G401 (cell line): ENCODE measurements around the gene RPL12. TPM values are rescaled to one million over a fixed set of nuclear protein-coding genes. Genes with fewer than 3 reads are reported as not detected.
A peak's percentile ranks its signal among the peaks of the same experiment; 100 is the strongest.

ENCODE experiments used
- DNase-seq: peaks from one replicate; pipeline ENCODE4 v3.0.0-alpha.2; 2015; ENCODE audit warnings: low spot score
- in situ Hi-C: cut with HindIII; loops from 2 replicates; pipeline ENCODE4 v1.10.0; 2016; ENCODE audit warnings: low sequenced_read_pairs, mixed read lengths
- total RNA-seq: library from RNA; depleted of rRNA; stranded (reverse); fragments of >200 nt; shearing (Covaris generic); gene quantifications from 2 replicates; pipeline ENCODE4 v1.2.3, GENCODE V29; 2014; rRNA removed

RPL12 gene
- 1,861 and 2,468 TPM in 2 replicates for total RNA-seq

DNA sequence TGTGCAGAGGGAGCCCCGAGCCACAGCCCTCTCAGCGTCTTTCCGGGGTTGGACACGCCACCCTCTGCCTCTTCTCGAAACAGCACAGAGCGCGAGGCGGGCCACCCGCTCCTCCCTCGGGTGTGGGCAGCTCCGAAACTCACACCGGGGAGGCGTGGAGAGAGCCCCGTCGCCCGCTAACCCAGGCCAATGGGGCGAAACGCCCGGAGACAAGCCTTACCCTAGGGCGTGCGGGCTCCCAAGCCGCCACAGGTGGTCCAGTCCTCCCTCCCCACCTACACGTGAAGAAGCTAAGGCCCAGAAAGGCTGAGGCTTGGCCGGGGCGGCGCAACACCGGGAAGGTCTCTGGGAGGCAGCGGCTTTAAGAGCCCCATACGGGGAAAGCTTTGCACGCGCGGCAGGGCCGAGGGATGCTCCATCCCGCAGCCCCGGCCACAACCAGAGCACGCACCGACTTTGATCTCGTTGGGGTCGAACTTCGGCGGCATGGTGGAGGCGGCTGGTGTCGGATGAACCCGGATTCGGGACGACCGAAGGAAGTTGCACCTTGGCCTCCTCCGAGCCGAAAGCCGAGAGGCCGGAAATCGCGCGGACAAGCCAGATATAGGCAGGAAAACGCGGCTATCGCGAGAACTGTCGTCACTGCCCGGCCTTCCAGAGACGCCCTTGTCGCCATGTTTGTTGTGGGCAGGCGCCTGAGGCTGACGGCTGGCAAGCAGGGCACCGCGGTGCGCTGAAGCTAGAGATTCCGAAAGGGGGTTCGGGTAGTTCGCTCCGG, at the start of gene RPL12, which contains the start of gene LRSAM1:
RPL12 (minus strand) TSS at position 577 of the 778 bp plus-strand sequence; CDS start at position 488, 89 bp downstream.
LRSAM1 (plus strand) TSS at position 681 of the 778 bp plus-strand sequence. CDS start 3,018 bp downstream, outside the sequence.
- DNase-seq = peak; percentile 97
- in situ Hi-C loops = no loop called here

DNA sequence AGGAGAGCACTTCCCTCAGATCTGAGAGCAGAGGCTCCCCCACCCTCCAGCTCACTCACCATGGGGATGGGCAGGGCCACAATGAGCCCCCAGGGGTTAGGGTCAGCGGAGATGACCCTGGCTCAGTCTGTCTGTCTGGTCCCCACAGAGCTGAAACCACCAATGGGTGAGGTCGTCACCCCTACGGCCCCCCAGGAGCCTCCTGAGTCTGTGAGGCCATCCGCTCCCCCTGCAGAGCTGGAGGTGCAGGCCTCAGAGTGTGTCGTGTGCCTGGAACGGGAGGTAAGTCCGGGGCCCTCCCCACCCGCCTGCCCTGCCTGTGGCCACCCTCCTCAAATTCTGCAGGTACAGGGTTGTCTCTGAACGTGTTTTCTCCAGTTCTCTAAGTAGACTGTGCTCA, 49.7 kb upstream of the RPL12 start:
- in situ Hi-C loops = no loop called here
- no peak for DNase-seq

DNA sequence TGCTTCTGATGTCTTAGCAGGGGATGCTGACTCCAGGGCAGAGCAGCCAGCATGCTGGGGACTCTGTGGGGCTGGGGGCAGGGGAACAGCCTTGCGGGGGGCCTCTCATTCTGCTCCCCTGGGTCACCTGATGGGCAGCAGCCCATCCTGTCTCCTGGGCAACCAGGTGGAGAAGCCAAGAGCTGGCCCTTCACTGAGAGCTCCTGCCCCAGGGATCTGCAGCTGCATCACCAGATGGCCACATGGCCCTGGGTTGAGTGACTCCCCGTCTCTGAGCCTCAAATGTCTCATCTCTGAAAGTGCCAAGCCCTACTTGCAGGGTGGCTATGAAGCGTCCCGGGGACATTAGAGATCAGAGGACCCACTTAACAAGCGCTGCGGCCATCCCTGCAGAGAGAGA, 49.2 kb upstream of the RPL12 start:
- no peak for DNase-seq
- in situ Hi-C loops = no loop called here

DNA sequence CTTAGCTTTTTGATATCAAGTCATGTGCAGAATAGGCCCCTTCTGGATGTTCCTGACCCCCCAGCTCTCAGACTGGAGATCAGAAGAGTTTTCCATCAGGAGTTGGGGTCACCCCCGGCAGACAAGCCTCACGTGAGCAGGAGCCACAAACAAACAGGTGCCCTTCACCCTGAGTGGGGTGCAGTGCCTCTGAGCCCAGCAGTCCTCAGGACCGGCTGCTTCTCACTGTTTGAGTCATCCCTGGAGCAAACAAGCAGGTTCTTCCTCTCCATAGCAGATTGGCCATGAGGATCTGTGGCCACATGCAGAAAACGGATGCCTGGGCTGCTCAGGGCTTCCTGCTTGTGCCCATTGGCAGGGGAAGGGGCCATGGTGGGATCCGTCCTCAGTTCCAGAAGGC, 47.1 kb upstream of the RPL12 start:
- in situ Hi-C loops = no loop called here
- no peak for DNase-seq

DNA sequence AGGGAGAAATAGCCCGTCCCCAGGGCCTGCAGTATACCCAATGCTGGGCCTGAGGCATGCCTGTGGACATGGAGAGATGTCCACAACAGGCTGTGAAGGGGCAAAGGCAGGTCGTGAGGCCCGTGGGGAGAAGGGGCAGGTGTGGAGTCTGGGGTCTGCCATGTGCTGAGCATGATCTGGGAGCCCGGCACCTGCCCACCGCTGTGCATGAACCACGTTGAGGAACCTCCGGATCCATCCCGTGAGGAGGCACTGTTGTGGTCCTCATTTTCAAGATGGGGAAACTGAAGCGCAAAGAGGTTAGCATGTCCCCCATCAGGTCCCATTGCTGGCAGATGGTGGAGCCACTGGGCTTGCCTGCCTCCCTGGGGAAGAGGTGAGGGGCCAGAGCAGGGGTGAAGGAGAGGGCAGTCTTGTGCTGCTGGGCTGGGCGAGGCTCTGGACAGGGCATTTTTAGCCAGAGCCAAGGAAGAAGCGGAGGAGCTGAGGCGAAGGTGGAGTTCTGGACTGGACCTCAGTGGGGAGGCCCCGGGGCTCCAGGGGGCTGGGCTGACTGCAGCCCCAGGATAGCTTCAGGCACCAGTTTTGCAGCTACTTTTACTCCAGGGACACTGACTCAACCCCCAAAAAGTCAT, 46.6 kb upstream of the RPL12 start:
- in situ Hi-C loops = no loop called here
- DNase-seq = no peak

DNA sequence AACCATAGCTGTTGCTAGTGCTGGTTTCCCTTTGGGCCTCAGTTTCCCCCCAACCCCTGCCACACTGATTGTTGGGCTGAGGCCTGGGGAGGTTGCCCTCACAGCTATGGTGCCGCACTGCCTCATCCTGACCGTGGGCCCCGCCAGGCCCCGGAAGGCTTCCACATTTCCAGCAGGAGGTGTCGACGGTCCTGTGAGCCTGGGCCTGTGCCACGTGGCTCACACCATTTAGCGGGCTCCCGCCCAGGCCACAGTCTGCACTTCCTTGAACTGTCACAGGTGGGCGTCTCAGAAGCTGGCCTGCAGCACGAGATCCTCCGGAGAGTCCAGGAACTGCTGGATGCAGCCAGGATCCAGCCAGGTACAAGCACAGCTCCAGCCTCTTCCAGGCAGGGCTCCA, 45.8 kb upstream of the RPL12 start:
- in situ Hi-C loops = no loop called here
- DNase-seq = no peak

DNA sequence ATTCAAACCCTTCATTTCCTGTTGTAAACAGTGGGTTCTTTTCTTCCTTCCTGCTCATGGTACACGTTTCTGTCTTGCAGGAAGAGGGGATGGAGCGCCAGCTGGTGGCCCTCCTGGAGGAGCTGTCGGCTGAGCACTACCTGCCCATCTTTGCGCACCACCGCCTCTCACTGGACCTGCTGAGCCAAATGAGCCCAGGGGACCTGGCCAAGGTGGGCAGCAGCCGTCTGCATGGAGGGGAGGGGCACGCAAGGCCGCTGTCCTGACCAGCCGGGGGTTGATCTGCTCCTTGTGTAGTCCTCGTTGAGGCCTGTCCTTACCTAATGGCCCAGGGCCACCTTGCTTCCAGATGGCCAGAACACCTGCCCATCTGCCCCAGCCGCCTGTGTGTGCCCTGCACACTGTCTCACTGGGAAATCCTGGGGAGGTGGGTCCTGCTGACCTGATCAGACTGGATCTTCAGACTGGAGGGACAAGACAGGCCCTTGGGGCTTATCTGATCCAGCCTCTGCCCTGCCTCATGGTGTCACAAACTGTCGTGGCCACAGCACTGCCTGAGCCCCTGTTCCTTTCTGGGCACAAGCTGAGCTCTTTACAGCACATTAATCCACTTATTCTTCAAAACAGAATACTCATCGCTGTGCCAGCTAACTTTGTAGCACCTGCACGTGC, 44.8 kb upstream of the RPL12 start:
- in situ Hi-C loops = no loop called here

DNA sequence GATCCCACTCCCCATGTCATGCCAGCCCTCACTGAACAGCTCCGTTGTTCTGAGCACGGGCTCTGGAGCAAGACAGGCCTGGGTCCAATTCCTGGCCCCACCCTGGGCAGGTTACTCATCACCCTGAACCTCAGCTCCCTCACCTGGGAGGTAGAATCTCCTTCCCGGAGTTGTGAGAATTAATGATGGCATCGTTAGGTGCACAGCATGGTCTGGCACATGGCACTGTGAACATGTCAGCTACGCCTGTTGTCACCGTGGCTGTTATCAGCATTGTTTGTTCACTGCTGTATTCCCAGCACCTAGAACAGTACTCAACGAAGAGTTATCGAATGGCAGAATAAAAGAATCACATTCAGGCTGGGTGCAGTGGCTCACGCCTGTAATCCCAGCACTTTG, 43.1 kb upstream of the RPL12 start:
- in situ Hi-C loops = no loop called here
- DNase-seq = peak; percentile 48

More for the DNA sequence above, 44.8 kb upstream of the RPL12 start:
- peak; percentile 83 for DNase-seq

DNA sequence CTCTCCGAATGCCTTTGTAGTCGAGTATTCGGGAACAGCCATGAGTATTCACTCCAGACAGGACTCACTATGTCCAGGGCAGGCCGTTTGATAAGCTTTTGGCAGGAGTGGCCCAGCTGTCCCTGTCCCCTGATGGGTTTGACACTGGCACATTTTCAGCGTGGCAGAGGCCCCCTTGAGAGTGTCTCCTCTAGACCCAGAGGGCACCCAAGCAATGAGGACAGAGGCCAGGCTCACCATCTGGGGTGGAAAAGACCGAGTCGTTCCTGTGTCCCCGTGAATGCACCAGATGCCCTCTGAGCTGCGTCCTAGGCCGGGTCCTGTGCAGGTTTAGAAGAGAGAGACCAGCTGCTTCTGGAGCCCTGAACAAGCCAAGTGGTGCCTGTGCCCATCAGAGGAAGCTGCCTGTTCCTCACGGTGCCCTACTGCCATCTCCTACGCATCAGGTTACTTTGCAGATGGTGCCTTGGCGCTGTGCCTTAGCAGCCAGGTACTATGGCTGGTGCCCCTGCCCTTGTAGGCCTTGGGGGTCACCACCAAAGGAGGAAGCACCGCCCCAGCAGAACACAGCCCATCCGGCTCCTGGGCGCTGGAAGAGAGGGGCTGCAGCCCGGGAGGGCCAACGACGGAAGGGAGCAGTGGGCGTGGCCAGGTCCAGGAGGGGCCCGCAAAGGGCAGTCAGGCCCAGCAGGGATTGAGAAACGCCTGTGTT, 42.5 kb upstream of the RPL12 start:
- in situ Hi-C loops = no loop called here
- DNase-seq = peak; percentile 88

DNA sequence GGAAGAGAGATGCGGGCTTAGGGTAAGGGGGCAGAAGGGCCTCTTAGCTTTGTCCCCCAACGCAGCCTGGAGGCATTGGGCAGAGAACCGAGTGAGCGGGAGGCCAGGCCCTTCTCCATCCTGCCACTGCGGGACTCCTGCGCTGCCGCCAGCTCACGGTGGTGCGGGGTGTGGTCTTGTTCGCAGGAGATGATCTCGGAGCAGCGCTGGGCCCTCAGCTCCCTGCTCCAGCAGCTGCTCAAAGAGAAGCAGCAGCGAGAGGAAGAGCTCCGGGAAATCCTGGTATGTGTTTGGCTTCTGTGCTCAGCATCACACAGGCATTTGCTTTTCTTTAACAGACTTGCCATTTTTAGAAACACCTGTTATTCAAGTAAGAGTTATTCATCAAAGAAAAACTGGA, 41.4 kb upstream of the RPL12 start:
- DNase-seq = peak; percentile 57
- in situ Hi-C loops = no loop called here

DNA sequence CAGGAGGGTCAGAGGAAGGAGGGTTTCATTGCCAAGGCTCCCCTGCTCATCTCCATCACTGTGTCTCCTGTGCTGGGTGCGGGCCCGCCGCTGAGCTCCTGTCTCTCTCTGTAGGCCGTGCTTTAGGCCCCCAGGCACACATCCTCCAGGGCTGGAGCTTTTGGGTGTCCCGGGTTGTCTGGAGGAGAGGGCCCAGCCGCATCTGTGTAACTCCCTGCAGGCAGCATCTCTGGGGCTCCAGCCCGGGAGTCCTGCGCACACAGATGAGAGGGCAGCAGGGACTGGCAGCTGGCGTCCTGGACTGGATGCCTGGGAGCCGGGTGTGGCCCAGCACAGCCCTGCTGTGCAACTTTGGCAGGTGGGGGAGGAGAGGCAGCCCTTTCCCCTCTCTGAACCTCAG, 40.3 kb upstream of the RPL12 start:
- in situ Hi-C loops = no loop called here

DNA sequence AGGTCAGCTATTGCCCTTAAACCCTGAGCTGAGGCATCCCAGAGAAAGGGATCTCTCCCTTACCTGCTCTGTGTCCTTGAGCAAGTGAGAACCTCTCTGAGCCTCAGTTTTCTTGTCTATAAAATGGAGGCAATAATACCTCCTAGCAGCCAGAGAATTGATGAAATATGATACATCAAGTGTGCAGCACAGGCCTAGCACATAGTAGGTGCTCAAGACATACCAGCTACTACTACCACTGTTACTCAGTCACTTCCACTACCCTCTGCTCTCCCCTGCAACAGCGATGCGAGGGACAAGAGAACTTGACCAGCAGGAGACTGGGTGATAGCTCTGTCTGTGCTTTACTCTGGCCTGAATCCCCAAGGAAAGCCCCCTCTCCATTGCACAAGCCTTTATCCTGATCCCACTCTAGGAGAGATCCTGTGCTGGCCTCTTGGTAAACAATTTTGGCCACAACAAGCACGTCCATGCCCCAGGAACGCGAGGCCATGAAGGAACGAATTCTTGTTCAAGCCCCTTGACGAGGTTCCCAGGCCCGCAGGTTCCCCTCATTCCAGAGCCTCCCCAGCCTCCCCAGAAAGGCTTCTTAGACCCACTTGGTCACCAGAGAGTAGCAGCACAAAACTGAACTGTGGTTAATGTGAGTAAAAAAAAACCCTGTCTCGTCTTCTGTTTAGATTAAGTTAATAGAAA, 39.5 kb upstream of the RPL12 start:
- in situ Hi-C loops = no loop called here
- no peak for DNase-seq

More for the DNA sequence above, 40.3 kb upstream of the RPL12 start:
- DNase-seq = no peak

DNA sequence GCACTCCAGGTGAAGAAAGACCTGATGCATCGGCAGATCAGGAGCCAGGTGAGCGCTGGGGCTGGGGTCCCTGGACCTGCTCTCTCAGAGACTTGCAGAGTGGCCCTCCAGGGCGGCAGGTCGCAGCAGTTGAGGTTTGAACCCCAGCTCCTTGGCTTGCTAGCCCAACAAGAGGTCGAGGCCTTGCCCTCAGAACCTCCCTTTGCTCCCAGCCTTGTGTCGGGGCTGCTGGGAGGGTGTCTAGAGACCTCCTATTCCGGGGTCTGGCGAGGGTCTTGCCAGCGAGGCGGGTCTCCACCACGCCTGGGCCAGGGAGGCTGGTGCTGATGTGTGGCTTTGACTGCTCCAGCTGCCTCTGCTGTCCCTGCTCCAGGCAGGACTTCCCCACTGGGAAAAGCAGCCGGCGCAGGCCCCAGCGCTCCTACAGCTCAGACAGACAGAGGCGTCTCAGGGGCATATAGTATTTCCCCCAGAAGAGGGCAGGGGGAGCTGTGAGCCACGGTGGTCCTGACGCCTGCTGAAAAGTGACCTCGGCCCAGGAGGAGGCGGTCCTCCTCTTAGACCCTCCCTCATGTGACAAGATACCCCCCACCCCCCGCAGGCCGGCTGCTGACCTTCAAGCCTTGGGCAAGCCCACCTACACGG, 38.4 kb upstream of the RPL12 start:
- DNase-seq = no peak
- in situ Hi-C loops = no loop called here

DNA sequence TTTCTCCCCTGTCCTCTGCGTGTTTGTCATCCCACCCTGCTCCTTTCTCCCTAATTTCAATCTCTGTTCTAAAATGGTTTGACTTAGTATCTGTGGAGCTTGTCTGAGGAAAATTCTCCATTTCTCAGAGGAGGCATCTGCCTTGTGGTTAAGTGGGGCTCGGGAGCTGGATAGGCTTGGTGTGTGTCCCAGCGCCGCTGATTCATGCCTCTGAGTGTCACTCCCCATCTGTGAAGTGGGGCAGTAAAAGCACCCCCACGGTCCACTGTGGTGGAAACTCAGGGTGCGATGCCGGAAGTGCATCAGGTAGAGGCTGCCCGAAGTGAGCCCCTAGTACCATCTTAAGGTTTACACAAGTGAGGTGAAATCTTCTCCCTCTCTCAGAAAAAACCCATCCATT, 37.7 kb upstream of the RPL12 start:
- in situ Hi-C loops = no loop called here
- DNase-seq = no peak

DNA sequence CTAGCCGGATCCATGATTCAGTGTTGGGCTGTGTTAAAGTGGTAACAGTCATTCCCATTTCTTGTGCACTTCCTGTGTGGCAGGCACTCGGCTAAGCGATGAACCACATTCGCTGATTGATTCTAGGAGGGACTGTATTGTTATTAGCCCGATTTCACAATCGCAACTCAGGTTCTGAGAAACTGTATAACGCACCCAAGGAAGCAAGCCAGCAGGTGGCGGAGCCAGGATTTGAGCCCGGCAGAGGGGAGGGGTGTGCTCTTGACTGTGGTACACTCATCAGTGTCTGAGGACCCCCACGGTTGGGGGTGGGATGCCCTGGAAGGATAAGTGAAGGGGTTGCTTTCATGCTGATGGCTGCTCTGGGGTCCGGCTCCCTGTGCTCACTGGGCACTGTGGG, 34.8 kb upstream of the RPL12 start:
- in situ Hi-C loops = no loop called here
- DNase-seq = no peak

DNA sequence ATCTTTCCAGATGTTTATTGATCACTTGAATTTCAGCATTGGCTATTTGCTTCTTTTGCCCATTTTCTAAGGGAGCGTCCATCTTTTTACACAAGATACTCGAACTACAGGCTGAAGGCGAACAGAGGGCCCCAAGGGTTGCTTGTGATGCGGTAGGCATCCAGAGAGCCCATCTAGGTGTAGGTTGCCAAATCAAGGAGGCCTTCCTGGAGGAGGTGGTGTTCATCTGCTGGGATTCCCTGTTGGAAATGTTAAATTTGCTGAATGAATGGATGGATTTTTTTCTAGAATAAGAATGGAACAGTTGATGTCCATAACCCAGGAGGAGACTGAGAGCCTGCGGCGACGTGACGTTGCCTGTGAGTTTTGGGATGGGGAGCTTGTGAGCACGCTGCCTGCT, 31.5 kb upstream of the RPL12 start:
- no peak for DNase-seq
- in situ Hi-C loops = no loop called here

DNA sequence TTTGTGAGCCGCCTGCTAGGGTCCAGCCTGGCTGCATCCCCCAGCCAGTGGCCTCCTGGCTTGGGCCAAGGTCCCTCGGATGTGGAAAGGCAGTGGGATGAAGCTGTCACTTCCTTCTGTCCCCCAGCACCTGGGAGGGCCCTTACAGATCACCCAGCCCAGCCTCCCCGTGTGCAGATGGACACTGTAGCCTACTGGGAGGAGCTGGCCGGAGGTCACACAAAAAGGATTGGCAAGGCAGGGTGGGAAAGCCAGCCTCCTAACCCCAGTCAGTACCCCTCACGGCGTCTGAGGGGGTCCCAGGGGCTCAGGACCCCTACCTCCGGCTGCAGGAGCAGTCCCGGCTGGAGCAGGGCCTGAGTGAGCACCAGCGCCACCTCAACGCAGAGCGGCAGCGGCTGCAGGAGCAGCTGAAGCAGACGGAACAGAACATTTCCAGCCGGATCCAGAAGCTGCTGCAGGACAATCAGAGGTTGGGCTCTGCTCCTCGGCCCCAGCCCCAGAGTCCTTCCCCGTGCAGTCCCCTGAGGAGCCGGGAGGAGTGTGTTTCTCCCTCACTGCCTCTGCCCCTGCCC, 28.4 kb upstream of the RPL12 start:
- DNase-seq = no peak
- in situ Hi-C loops = no loop called here

DNA sequence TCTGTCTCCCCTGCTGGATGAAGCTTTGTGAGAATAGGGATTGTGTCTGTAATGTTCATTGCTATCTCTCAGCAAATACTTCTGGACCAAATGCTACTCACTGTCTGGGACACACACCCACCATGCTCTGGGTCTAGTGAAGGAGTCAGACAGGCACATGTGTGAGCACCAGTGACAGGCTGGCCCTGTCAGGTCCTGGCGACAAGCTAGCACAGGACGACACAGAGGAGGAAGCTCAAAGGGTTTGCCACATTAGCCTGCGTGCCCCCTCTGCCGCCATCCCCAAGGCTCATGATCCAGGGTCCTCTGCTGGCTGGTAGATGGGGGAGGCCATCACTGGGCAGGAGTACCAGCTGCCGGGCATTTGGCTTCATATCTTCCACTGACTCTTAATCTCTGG, 23.4 kb upstream of the RPL12 start:
- in situ Hi-C loops = no loop called here
- no peak for DNase-seq
